ENCODE results near the gene DLX2. TPM values are rescaled to one million over a fixed set of nuclear protein-coding genes. Genes with fewer than 3 reads are reported as not detected.
"Not testable (repeated sequence)": the region's sequence is repeated elsewhere in the genome, so short reads cannot be mapped to it uniquely, and the experiment has no call there.

The DLX2 gene
- under 1 TPM in 1 of 3 donors, not detected in 2; 0.08 TPM for polyA plus RNA-seq (ENCODE audit: insufficient read length in 3 of 3)

DNA sequence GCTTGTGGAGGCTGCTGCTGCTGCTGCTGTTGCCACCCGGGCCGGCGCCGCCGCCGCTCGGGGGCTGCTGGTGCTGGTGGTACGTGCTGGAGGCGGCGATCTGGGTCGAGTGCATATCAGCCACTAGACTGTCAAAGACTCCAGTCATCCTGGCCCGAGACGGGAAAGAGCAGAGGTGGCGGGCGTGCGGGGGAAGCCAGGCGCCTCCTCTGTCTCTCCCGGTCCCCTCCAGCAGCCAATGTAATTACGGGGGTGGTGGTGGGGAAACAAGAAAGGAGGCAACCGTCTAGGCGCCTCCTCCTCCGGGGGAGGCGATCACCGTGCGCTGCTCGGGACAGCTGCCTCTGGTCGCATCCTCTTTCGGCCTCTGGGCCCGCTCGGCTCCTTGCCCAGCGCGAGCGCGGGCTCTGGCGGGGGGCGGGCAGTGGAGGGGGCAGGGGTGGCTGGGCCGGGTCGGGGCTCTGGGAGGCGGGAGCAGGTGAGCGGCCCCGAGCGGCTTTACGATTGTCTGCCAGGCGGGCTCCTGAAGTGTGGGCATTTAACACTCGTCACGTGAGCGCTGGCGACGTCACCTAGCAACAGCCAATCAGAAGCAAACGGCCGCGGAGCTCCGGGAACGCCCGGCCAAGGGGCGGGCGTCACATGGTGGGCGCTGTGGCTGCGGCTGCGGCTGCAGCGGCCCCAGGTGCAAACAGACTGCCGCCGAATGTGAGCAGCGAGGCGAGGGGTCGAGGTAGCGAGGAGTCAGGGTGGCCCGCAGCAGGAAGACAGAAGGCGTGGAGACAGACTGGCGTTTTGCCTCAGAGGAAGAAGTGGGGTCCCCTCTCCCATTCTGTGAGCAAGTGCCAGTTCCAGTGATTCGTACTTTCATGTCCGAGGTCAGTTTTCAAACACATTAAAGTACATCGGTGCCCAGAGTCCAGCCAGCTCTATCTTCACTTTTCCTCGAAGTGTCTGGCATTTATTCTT is at the start of gene DLX2:
Gene DLX2 (minus strand): TSS at position 510 of the 969 bp plus-strand sequence. CDS start 362 bp downstream, at position 148.
- peak in 1 of 3 donors; percentile 76 for DNase-seq (ENCODE audit: low read depth in 3 of 3, low spot score in 2 of 3)

DNA sequence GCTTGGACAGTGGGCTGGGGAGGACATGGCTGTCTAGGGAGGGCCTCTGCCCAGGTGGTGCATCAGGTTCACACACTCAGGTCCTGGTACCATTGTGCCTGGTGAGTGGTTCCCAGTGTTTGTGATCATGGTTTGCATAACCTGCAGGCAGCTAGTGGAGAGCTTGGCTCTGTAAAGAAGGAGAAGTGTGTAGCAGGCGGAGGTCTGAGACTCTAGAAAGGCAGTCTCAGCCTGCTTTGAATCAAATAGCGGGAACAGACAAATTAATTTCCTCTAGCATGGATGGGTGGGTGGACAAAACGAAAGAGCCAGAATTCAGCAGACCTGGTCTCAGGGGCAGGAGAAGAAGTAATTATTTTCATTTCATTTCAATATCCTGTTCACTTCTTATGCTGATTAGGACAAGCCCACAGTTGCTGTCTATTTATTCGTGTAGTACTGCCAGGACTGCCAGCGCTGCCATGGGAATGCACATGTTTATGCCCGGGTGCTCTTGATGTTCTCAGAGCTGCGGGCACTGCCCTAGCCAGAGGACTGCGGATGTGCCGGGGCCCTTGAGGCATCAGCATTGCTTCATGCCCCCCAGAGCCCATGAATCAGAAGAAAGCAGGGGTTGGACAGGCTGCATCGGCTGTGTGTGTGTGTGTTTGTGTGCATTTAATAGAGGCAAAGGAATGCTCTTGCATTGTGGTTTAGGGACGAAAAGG is 45.4 kb upstream of the DLX2 start:
- DNase-seq (ENCODE audit: low read depth in 3 of 3, low spot score in 2 of 3) = no peak

DNA sequence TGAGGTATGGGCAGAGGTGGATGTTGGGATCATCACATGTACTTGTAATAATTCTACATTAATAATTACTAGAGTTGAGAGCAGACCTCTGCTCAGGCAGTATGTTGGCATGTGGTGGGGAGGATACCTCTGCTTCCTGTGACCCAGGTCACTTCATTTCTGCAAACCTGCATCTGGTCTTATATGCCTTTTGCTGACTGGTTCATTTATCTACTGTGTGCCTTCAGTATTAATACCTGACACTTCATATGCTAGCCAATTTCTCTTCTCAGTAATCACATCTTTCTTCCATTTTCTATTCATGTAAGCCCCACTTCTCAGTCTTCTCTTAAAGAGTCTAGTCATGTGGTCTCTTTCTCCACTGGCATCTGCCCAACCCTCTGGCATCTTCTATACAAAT is 41.1 kb upstream of the DLX2 start:
- DNase-seq (ENCODE audit: low read depth in 3 of 3, low spot score in 2 of 3) = no peak

DNA sequence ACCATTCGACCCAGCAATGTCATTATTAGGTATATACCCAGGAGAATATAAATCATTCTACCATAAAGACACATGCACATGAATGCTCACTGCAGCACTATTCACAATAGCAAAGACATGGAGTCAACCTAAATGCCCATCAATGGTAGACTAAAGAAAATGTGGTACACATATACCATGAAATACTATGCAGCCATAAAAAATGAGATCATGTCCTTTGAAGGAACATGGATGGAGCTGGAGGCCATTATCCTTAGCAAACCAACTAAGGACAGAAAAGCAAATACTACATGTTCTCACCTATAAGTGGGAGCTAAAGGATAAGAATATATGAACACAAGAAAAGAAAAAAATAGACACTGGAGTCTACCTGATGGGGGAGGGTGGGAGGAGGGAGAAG is 36.0 kb upstream of the DLX2 start:
- not testable (repeated sequence) for DNase-seq (ENCODE audit: low read depth in 3 of 3, low spot score in 2 of 3)

DNA sequence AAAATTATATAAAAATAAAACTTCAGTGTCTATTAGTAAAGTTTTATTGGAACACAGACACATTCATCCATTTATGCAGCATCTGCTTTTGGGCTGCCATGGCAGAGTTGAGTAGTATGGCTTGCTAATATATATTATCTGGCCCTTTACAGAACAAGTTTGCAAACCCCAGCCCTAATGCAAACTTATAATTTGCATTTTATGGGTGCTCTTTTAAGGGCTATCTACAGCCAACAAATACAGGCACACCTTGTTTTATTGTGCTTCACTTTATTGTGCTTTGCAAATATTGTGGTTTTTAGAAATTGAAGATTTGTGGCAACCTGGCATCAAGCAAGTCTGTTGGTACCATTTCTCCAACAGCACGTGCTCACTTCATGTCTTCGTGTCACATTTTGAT is 35.2 kb upstream of the DLX2 start:
- DNase-seq (ENCODE audit: low read depth in 3 of 3, low spot score in 2 of 3) = no peak

DNA sequence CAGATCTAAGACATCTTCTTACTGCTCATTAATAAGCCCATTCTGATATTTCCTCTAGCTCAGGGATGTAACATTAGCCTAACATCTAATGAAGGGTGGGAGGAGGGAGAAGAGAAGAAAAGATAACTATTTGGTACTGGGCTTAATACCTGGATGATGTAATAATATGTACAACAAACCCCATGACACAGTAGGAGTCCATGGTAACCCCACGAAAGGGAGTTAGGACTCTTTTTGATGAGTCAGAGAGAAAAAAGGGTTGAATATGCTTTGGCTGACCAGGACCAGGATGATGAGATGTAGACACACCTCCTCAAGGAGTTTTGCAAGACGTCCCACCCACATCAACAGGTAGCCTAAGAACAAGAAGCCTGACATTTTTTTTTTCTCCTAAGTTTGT is 34.4 kb upstream of the DLX2 start:
- DNase-seq (ENCODE audit: low read depth in 3 of 3, low spot score in 2 of 3) = no peak

DNA sequence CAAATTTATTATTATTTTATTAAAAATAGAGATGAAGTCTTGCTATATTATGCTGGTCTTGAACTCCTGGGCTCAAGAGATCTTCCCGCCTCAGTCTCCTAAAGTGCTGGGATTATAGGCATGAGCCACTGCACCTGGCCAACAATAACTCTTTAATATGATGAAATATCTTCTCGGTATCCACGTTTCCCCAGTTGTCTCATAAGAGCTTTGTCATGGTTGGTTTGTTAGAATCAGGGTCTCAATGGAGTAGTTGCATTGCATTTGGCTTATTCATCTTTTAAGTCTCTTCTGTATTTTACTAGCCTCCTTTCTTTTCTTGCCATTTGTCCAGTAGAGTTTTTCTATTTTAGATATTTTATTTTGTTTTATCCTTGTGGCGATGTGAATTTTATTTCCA is 32.7 kb upstream of the DLX2 start:
- DNase-seq (ENCODE audit: low read depth in 3 of 3, low spot score in 2 of 3) = no peak

DNA sequence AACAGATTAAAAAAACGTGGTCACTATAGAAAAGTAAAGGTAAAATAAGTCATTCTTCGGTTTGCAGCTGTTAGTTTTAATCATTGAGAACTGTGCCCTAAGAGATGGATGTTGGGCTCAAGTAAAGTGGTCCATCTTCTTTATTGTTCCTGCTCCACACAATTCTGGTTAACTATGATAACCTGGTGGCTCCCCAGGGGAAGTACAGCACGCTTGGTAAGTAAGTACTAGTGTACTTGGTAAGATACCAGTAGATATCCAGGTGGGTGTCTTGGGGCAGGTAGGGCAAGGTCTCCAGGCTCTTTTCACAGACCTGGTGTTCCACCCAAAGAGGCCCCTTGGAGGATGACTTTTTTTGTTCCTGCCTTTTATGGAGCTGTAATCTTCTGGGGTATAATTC is 31.6 kb upstream of the DLX2 start:
- DNase-seq (ENCODE audit: low read depth in 3 of 3, low spot score in 2 of 3) = no peak

DNA sequence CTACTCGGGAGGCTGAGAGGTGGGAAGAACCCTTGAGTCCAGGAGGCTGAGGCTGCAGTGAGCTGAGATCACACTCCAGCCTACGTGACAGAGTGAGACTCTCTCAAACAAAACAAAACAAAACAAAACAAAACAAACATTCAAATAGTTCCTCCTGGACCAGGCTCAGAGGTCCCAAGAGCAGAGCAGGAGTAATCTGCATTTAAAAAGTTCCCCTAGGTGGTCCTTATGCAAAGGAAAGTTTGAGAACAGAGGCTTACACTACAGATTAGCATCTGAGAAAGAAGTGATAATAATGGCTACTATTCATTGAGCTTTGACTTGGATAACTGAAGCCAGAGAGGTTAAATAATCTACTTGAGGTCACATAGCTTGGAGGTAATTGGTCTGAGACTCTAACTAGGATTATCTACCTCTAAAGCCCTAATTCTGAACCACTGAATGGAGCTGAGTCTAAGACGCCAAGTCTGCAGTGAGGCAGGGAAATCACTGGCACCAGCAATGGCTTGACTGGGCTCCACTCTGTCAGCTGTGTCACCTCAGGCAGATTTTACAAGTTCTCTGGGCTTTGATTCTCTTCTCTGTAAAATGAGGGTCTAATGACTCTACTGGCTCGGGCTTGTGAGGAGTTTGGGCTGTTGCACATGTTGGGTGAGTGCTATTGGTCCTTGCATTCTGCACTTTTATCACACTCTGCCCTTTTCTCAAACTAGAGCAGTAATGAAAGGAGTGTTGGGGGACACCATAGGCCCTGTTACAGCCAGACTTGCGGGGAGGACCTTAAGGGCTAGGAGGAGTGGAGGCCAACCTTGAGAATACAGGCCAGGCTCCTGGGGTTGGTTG is 29.2 kb upstream of the DLX2 start:
- DNase-seq (ENCODE audit: low read depth in 3 of 3, low spot score in 2 of 3) = no peak

DNA sequence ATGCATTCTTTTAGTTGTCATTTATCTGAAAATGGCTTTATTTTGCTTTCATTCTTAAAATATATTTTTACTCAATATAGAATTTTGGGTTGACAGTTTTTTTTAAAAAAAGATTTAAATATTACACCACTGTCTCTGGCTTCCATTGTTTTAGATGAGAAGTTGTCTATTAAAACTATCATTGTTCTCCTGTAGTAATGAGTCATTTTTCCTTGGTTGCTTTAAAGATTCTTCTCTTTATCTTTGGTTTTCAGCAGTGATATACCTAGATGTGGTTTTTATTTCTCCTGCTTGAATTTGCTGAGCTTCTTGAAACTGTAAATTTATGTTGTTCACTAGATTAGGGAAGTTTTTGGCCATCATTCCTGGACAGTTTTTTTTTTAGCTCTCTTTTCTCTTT is 26.7 kb upstream of the DLX2 start:
- DNase-seq (ENCODE audit: low read depth in 3 of 3, low spot score in 2 of 3) = no peak

DNA sequence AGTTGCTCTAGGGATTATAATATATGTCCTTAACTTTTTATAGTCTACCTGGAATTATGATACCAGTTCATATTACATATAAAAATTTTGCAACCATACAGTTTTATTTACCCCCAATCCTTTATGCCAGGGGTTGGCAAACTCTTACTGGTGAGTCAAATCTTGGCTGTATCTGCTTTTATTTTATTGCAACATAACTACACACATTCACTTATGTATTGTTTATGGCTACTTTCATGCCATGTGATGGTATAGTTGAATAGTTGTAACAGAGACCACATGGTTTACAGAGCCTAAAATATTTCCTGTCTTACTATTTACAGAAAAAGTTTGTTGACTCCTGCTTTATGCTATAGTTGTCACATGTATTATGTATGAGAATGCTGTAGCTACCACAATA is 25.8 kb upstream of the DLX2 start:
- no peak for DNase-seq (ENCODE audit: low read depth in 3 of 3, low spot score in 2 of 3)

DNA sequence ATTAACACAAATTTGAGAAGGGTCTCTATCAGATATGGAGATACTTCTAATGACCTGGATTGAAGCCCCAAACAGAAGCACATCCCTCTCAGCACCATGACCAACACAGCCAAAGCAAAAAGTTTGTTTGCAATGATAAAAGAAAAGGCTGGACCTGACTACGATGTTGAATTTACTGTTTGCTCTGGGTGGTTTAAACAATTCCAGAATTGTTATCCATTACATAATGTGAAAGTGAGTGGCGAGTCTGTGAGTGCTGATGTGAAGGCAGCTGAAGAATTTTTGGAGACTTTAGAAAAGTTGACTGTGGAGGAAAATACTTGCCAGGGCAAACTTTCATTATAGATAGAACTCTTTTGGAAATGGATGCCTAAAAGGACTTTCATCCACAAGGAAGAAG is 17.4 kb upstream of the DLX2 start:
- DNase-seq (ENCODE audit: low read depth in 3 of 3, low spot score in 2 of 3) = no peak

DNA sequence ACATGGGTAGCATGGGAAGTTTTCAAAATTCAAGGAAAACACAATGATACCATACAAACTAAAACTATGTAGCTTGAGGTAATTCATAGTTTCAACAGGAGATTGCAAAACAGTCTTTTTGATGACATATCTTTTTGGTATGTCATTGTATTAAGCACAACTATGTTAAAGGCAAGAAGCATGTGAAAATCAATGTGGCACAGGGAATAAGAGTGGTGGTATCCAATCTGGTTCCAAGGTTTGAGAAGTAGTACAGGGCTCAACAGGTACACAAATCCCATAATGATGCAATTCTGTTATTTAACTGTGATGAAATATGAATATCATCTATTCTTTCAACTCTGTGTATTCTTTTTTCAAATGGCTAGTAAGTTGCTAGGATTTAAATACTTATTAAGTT is 16.4 kb upstream of the DLX2 start:
- DNase-seq (ENCODE audit: low read depth in 3 of 3, low spot score in 2 of 3) = no peak

DNA sequence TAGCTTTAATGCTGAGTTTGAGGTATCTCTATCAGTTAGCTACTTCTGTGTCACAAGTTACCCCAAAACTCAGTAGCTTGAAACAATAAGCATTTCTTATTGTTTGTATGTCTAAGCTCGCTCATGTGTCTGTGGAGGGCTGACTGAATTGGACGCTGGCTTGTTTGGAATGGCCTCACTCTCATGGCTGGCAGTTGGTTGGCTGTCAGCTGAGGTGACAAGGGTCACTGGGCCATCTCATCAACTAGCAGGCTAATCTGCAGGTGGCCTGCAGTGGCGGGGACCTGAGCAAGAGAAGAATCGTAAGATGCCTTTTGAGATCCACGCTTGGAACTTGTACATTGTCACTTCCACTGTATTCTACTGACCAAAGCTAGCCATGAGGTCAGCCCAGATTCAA is 13.4 kb upstream of the DLX2 start:
- DNase-seq (ENCODE audit: low read depth in 3 of 3, low spot score in 2 of 3) = no peak

DNA sequence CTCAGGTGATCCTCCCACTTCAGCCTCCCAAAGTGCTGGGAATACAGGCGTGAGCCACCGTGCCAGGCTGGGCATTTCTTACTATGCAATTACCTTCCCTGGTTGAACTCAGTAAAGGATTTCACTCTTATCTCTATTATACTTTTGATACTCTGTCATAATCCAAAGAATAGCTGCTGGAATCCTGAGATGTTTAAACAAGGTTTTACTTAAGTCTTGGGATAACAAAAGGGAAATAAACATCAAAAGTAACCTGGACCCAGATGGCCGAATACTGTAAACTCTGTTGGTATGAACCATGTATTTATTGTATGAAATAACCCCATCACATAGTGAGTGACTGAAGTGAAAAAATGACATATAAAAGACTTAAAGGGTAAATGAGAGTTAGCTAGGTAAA is 11.9 kb upstream of the DLX2 start:
- DNase-seq (ENCODE audit: low read depth in 3 of 3, low spot score in 2 of 3) = no peak

DNA sequence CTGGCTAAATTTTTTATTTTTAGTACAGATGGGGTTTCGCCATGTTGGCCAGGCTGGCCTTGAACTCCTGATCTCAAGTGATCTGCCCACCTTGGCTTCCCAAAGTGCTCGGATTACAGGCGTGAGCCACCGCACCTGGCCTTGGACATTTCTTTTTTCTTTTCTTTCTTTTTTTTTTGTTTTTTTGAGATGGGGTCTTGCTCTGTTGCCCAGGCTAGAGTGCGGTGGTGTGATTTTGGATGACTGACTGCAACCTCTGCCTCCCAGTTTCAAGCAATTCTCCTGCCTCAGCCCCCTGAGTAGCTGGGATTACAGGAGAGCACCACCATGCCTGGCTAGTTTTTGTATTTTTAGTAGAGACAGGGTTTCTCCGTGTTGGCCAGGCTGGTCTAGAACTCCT is 11.5 kb upstream of the DLX2 start:
- DNase-seq (ENCODE audit: low read depth in 3 of 3, low spot score in 2 of 3) = not testable (repeated sequence)

DNA sequence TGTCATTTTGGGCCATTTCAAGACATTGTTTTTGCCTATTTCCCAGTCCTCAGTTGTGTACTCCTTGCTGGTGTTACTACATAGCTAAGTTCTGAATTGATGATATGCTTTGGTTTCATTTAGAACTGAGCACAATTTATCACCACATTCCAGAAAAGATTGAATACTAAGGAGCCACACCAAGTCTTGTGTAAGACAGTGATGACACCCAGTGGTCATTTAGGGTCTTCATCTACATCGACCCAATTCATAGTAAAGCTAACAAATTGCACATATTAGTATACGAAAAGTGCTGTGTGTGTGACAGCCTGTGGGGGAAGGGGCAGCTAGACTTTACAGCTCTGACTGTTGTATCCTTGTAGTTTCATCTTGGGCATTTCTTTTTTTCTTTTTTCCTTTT is 10.9 kb upstream of the DLX2 start:
- DNase-seq (ENCODE audit: low read depth in 3 of 3, low spot score in 2 of 3) = no peak

DNA sequence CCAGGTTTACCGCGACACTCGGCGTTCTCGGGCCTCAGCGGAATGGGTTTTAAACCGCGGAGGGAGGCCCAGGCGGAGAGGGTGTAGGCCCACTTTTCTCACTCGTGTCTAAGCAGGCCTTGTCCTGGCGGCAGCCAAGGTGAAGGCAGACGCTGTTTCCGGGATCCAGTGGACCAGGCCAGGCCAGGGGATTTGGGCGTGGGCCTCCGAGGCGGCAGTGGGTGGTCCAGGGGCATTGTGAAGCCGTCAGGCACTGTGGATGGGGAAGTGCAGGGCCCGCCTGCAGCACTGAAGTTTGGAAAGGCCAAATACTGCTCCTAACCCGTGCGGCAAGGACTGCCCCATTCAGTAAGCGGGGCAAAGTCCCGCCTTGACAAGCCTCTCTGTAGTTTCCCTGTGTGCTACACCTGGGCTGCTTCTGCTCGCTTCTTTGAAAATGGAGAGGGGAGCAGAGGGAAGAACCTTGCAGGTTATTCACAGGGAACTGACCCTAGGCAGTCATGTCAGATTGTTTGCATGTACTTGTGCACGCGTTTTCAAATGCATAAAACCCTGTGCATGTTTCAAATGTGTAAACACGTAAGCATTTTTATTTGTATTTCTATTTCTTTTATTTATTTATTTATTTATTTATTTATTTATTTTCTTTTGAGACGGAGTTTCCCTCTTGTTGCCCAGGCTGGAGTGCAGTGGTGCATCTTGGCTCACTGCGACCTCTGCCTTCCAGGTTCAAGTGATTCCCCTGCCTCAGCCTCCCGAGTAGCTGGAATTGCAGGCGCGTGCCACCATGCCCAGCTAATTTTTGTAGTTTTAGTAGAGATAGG is 7.5 kb upstream of the DLX2 start:
- DNase-seq (ENCODE audit: low read depth in 3 of 3, low spot score in 2 of 3) = no peak

DNA sequence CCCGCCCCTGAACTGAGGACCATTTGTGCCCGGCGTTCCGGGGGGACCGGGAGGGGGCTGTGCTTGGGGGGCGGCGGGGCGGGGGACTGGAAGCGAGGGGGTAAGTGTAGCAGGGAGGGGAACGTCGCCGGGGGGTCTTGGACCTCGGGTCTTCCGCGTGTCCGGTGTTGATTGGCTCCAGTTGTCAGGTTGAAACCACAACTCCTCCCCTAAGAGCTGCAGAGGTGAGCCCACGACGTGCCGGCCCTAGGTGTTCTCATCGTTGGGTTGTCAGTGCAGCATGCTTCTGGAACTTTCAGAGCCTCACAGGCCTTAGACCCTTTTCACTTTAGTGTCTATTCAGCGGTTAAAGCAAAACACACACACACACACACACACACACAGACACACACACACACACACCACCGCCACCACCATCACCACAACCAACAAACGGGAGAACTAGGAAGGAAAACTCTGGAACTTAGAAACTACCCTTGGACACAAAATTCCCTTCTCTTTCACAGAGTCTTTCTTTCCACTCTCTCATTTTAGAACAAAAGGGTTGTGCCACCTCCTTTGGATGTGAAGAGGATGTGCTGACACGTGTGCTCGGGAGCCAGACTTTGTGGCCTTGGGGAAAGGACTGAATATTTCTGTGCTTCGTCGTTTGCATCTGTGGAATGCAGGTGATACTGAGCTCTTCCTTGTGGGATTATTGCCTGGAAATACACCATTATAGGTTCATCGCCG is 6.7 kb upstream of the DLX2 start:
- DNase-seq (ENCODE audit: low read depth in 3 of 3, low spot score in 2 of 3) = no peak

DNA sequence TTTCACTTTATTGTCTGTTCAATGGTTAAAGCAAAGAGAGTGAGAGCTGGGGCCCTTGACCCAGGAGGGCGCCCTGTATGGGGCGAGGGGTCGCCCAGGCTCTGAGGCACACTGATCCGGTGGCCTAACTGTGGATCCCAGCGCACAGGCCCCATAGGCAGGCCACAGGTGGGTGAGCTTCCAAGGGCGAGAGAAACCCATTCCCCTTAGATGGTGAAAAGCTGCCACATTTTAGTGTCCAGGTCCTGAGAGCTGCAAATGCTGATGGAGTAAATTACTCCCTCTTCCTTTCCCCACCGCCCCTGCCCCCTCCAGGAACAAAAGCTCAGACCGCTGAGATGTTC is 5.9 kb upstream of the DLX2 start:
- no peak for DNase-seq (ENCODE audit: low read depth in 3 of 3, low spot score in 2 of 3)
